ENCODE results near the gene GSTT2B. TPM values are rescaled to one million over a fixed set of nuclear protein-coding genes. Genes with fewer than 3 reads are reported as not detected.
"Not testable (repeated sequence)": the region's sequence is repeated elsewhere in the genome, so short reads cannot be mapped to it uniquely, and the experiment has no call there.

The GSTT2B gene
- total and polyA plus RNA-seq, 3 donors from 2014 or later = 0.87 to 7.9 (median 1.4) TPM

DNA sequence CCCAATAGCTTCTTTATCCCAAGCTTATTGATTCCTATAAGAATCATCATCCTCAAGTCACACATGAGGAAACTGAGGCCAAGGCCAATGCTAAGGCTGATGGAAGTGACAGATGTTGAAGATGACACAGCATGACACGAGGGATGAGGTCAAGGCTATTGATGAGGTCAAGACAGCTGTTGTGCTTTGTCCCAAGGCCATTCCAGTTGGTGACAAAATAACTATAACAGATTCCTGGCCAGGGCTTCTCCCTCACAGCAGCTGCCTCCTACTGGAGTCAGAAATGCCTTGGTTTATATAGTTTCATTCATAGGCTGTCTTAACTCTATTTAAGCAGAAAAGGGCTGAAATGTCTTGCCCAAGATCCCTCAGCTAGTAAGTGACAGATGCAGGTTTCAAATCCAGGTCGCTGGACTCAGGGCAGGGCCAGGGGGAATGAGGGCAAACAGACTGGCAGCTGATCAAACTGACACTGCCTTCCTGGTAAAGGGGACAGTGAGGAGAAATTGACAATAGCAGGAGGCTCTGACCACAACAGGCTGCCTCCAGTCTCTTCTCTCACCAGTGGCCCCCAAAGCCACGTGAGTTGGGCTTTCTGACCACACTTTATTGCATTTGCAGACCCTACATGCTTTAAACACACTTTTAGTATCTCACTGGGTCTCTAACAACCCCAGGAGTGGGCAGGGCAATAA lies 50.4 kb downstream of the GSTT2B start:
- Histone ChIP-seq H3K4me3 (no peak overlapping the region), H3K27me3 (no peaks in the 10 kb centered on the region), H3K9me3 (no peaks in the 10 kb centered on the region), H3K4me1 (peaks cover 10% of the 10 kb centered on the region), H3K36me3 (ENCODE audit: low read depth, missing control alignments) (no peaks in the 10 kb centered on the region), H3K27ac (no peak overlapping the region)
- intact Hi-C loops (cut with DNase I; ENCODE audit: low total_unique reads) = no loop called here
- no peak for TF ChIP-seq POLR2A (IDR thresholded peaks at IDR 0.05)
- TF ChIP-seq, protein P1, sequence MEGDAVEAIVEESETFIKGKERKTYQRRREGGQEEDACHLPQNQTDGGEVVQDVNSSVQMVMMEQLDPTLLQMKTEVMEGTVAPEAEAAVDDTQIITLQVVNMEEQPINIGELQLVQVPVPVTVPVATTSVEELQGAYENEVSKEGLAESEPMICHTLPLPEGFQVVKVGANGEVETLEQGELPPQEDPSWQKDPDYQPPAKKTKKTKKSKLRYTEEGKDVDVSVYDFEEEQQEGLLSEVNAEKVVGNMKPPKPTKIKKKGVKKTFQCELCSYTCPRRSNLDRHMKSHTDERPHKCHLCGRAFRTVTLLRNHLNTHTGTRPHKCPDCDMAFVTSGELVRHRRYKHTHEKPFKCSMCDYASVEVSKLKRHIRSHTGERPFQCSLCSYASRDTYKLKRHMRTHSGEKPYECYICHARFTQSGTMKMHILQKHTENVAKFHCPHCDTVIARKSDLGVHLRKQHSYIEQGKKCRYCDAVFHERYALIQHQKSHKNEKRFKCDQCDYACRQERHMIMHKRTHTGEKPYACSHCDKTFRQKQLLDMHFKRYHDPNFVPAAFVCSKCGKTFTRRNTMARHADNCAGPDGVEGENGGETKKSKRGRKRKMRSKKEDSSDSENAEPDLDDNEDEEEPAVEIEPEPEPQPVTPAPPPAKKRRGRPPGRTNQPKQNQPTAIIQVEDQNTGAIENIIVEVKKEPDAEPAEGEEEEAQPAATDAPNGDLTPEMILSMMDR (IDR thresholded peaks at IDR 0.05) = no peak
- WGBS, 2 donors = 75 to 77% methylated on average over 3 of the region's 3 CpGs
- DNase-seq = no peak

DNA sequence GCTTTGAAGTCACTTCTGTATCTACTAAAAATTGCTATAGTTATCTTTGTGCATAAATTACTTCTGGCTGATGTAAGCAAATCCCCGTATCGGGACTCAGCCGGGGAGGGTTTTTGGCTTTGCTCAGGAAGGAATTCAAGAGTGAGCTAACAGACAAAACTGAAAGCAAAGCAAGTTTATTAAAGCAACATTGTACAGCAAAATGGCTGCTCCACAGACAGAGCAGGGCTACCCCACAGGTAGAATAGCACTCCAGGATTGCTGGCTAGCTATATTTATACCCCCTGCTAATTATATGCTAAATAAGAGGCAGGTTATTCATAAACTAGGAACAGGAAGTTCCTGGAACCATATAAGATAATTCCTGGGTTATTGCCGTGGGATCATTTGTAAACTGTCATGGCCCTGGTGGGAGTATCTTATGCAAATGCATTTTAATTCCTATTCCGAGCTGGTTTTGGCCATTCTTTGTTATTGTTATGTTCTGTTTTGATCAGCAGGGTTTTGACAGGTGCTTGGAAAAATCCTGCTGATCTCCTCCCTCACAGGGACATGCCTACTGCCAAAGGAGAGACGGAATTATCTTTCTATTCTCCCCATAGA lies 51.6 kb downstream of the GSTT2B start:
- intact Hi-C loops (cut with DNase I; ENCODE audit: low total_unique reads) = no loop called here
- 51 to 64% methylated on average over 6 of the region's 6 CpGs for WGBS, 2 donors

DNA sequence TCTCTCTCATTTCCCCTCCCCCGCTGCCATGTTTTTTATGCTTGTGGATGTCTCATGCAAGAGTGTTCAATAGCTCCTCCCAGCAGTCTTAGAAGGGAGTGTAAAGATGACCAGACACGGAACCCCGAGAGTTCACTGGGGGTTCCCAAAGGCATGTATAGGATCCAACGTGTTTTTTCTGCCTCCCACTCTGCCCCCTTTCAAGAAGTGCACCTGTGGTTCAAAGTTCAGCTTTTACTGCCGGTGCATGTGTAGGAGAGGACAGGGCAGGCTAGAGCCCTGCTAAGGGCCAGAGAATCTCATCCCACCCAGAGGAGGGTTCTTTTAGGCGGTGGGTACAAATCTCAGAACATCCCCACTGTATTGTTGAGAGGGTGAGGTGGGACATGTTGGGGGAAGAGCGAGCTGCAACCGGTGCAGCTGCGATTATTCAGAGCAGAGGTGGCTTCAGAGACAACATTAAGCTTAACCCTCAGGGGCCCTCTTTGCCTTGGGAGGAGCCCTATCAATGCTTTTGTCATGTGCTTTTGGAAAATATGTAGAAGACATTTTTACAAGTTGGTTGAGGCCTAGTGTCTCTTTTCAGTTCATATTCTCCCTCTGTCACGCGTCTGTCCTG lies 52.3 kb downstream of the GSTT2B start:
- Histone ChIP-seq H3K4me3 (no peak overlapping the region), H3K9me3 (no peaks in the 10 kb centered on the region), H3K27ac (no peak overlapping the region), H3K36me3 (ENCODE audit: low read depth, missing control alignments) (no peaks in the 10 kb centered on the region), H3K27me3 (no peaks in the 10 kb centered on the region), H3K4me1 (peaks cover 10% of the 10 kb centered on the region)
- DNase-seq = no peak
- WGBS, 2 donors = 71 to 79% methylated on average over 11 of the region's 11 CpGs
- intact Hi-C loops (cut with DNase I; ENCODE audit: low total_unique reads) = no loop called here
- TF ChIP-seq, protein P1 (IDR thresholded peaks at IDR 0.05) = no peak
- no peak for TF ChIP-seq POLR2A (IDR thresholded peaks at IDR 0.05)

More for the DNA sequence above, 51.6 kb downstream of the GSTT2B start:
- Histone ChIP-seq H3K9me3 (no peaks in the 10 kb centered on the region), H3K36me3 (ENCODE audit: low read depth, missing control alignments) (no peaks in the 10 kb centered on the region), H3K27me3 (no peaks in the 10 kb centered on the region), H3K4me1 (peaks cover 10% of the 10 kb centered on the region), H3K27ac (no peak overlapping the region), H3K4me3 (no peak overlapping the region)
- no peak for DNase-seq
- TF ChIP-seq, protein P1 (IDR thresholded peaks at IDR 0.05) = no peak
- no peak for TF ChIP-seq POLR2A (IDR thresholded peaks at IDR 0.05)

- H3K4me1 ChIP-seq; H3K9me3 ChIP-seq; DNase-seq; H3K27me3 ChIP-seq; intact Hi-C loops (cut with DNase I; ENCODE audit: low total_unique reads); H3K36me3 ChIP-seq (ENCODE audit: low read depth, missing control alignments); H3K27ac ChIP-seq; H3K4me3 ChIP-seq: not testable (repeated sequence)
- WGBS, 2 donors = 72% methylated on average over 9 to 10 of the region's 10 CpGs
These were observed 53.6 kb downstream of the GSTT2B start for GRCh38 chr22:23907423-23907822.

Other genes starting within 250 kb of the GSTT2B start
- gene ZNF70, start 210.1 kb downstream of the GSTT2B start, total RNA-seq = 1 to 10 TPM; 7.2 to 8.7 TPM
- gene ZNF70, start 210.1 kb downstream of the GSTT2B start, polyA plus RNA-seq (ENCODE audit: insufficient read depth, low read depth, low replicate concordance) = 2.9 TPM
- gene VPREB3, start 206.8 kb downstream of the GSTT2B start, total RNA-seq = under 1 TPM in 1 of 2 donors, not detected in 1; 0.68 TPM
- 1.2 TPM for gene VPREB3, start 206.8 kb downstream of the GSTT2B start, polyA plus RNA-seq (ENCODE audit: insufficient read depth, low read depth, low replicate concordance)
- gene C22orf15, start 198.2 kb downstream of the GSTT2B start, total RNA-seq = 1 to 10 TPM in 1 of 2 donors, under 1 TPM in 1; 0.68 to 2.4 TPM
- gene C22orf15, start 198.2 kb downstream of the GSTT2B start, polyA plus RNA-seq (ENCODE audit: insufficient read depth, low read depth, low replicate concordance) = 8.8 TPM
- gene CHCHD10, start 193.2 kb downstream of the GSTT2B start, total RNA-seq = 10 to 100 TPM; 24.0 to 30.2 TPM
- gene CHCHD10, start 193.2 kb downstream of the GSTT2B start, polyA plus RNA-seq (ENCODE audit: insufficient read depth, low read depth, low replicate concordance) = 74.8 TPM
- gene MMP11, start 188.3 kb downstream of the GSTT2B start, total RNA-seq = 10 to 100 TPM; 32.4 to 36.1 TPM
- 13.6 TPM for gene MMP11, start 188.3 kb downstream of the GSTT2B start, polyA plus RNA-seq (ENCODE audit: insufficient read depth, low read depth, low replicate concordance)
- 100 to 1,000 TPM; 158 to 165 TPM for gene SMARCB1, start 174.2 kb downstream of the GSTT2B start, total RNA-seq
- 160 TPM for gene SMARCB1, start 174.2 kb downstream of the GSTT2B start, polyA plus RNA-seq (ENCODE audit: insufficient read depth, low read depth, low replicate concordance)
- 10 to 100 TPM; 14.9 to 16.2 TPM for gene DERL3, start 122.2 kb downstream of the GSTT2B start, total RNA-seq
- 48.7 TPM for gene DERL3, start 122.2 kb downstream of the GSTT2B start, polyA plus RNA-seq (ENCODE audit: insufficient read depth, low read depth, low replicate concordance)
- gene SLC2A11, start 103.3 kb downstream of the GSTT2B start, total RNA-seq = 10 to 100 TPM; 21.8 to 22.7 TPM
- gene SLC2A11, start 103.3 kb downstream of the GSTT2B start, polyA plus RNA-seq (ENCODE audit: insufficient read depth, low read depth, low replicate concordance) = 14.3 TPM
- gene MIF, start 66.8 kb downstream of the GSTT2B start, total RNA-seq = 100 to 1,000 TPM; 239 to 472 TPM
- 177 TPM for gene MIF, start 66.8 kb downstream of the GSTT2B start, polyA plus RNA-seq (ENCODE audit: insufficient read depth, low read depth, low replicate concordance)
- 1 to 10 TPM in 1 of 2 donors, not detected in 1; 2.2 TPM for gene DDTL, start 5.7 kb upstream of the GSTT2B start, total RNA-seq
- gene DDTL, start 5.7 kb upstream of the GSTT2B start, polyA plus RNA-seq (ENCODE audit: insufficient read depth, low read depth, low replicate concordance) = 0.30 TPM
- gene DDT, start 13.2 kb upstream of the GSTT2B start, total RNA-seq = 10 to 100 TPM; 80.0 to 80.5 TPM
- gene DDT, start 13.2 kb upstream of the GSTT2B start, polyA plus RNA-seq (ENCODE audit: insufficient read depth, low read depth, low replicate concordance) = 79.7 TPM
- gene GSTT2, start 18.9 kb upstream of the GSTT2B start, total RNA-seq = under 1 TPM in 1 of 2 donors, not detected in 1; 0.68 TPM
- not detected for gene GSTT2, start 18.9 kb upstream of the GSTT2B start, polyA plus RNA-seq (ENCODE audit: insufficient read depth, low read depth, low replicate concordance)
- gene GSTT4, start 44.3 kb upstream of the GSTT2B start, total RNA-seq = 1 to 10 TPM; 3.0 to 7.6 TPM
- 22.8 TPM for gene GSTT4, start 44.3 kb upstream of the GSTT2B start, polyA plus RNA-seq (ENCODE audit: insufficient read depth, low read depth, low replicate concordance)
- 100 to 1,000 TPM in 1 of 2 donors, 10 to 100 TPM in 1; 95.8 to 136 TPM for gene CABIN1, start 50.1 kb upstream of the GSTT2B start, total RNA-seq
- 67.1 TPM for gene CABIN1, start 50.1 kb upstream of the GSTT2B start, polyA plus RNA-seq (ENCODE audit: insufficient read depth, low read depth, low replicate concordance)
- 10 to 100 TPM in 1 of 2 donors, 1 to 10 TPM in 1; 5.7 to 11.9 TPM for gene SUSD2, start 220.3 kb upstream of the GSTT2B start, total RNA-seq
- gene SUSD2, start 220.3 kb upstream of the GSTT2B start, polyA plus RNA-seq (ENCODE audit: insufficient read depth, low read depth, low replicate concordance) = 5.3 TPM